ENCODE data around the gene SNAPC2.
"Not testable (repeated sequence)": the region's sequence is repeated elsewhere in the genome, so short reads cannot be mapped to it uniquely, and the experiment has no call there.

SNAPC2 gene

GRCh38 chr19:7931221-7932061, 11.3 kb downstream of the SNAPC2 start:
- DNase-seq (ENCODE audit: insufficient read length, low spot score) (no peak), FAIRE-seq (no peak)

- FAIRE-seq (no peak), DNase-seq (ENCODE audit: insufficient read length, low spot score) (no peak)
Measured at GRCh38 chr19:7932276-7932929, 12.3 kb downstream of the SNAPC2 start.

GRCh38 chr19:7932930-7933300, 12.8 kb downstream of the SNAPC2 start:
- FAIRE-seq (no peak), DNase-seq (ENCODE audit: insufficient read length, low spot score) (no peak)

- DNase-seq (ENCODE audit: insufficient read length, low spot score) = no peak
Measured at GRCh38 chr19:7933411-7933810, 13.3 kb downstream of the SNAPC2 start.

GRCh38 chr19:7933828-7934725, 13.9 kb downstream of the SNAPC2 start:
- FAIRE-seq (no peak), DNase-seq (ENCODE audit: insufficient read length, low spot score) (no peak)

More at GRCh38 chr19:7933411-7933810, 13.3 kb downstream of the SNAPC2 start:
- no peak for FAIRE-seq

GRCh38 chr19:7934766-7935165, 14.6 kb downstream of the SNAPC2 start:
- no peak for FAIRE-seq
- DNase-seq (ENCODE audit: insufficient read length, low spot score) = no peak

GRCh38 chr19:7940841-7941240, 20.7 kb downstream of the SNAPC2 start:
- DNase-seq (ENCODE audit: insufficient read length, low spot score) (no peak), FAIRE-seq (no peak)

- FAIRE-seq (no peak), DNase-seq (ENCODE audit: insufficient read length, low spot score) (no peak)
Measured at GRCh38 chr19:7941895-7942596, 21.9 kb downstream of the SNAPC2 start.

- FAIRE-seq = no peak
- DNase-seq (ENCODE audit: insufficient read length, low spot score) = no peak
Measured at GRCh38 chr19:7942981-7943443, 22.9 kb downstream of the SNAPC2 start.

GRCh38 chr19:7943444-7944176, 23.5 kb downstream of the SNAPC2 start, which contains the start of gene TIMM44:
Gene TIMM44 (minus strand): TSS chr19:7943666. CDS start chr19:7943651, 15 bp downstream.
- FAIRE-seq (peak; percentile 99), DNase-seq (ENCODE audit: insufficient read length, low spot score) (peak; percentile 99)

- DNase-seq (ENCODE audit: insufficient read length, low spot score) (peak; percentile 93), FAIRE-seq (peak; percentile 82)
Measured at GRCh38 chr19:7944177-7944761, 24.1 kb downstream of the SNAPC2 start.

- DNase-seq (ENCODE audit: insufficient read length, low spot score) (no peak), FAIRE-seq (no peak)
Measured at GRCh38 chr19:7947939-7948338, 27.8 kb downstream of the SNAPC2 start.

- FAIRE-seq (peak; percentile 69), DNase-seq (ENCODE audit: insufficient read length, low spot score) (no peak)
Measured at GRCh38 chr19:7953060-7953459, 32.9 kb downstream of the SNAPC2 start.

GRCh38 chr19:7953576-7953975, 33.4 kb downstream of the SNAPC2 start:
- DNase-seq (ENCODE audit: insufficient read length, low spot score) (no peak), FAIRE-seq (no peak)

GRCh38 chr19:7955696-7956095, 35.6 kb downstream of the SNAPC2 start:
- FAIRE-seq = peak; percentile 48
- DNase-seq (ENCODE audit: insufficient read length, low spot score) = no peak

- FAIRE-seq = no peak
- DNase-seq (ENCODE audit: insufficient read length, low spot score) = no peak
Measured at GRCh38 chr19:7959211-7959610, 39.1 kb downstream of the SNAPC2 start.

- not testable (repeated sequence) for FAIRE-seq; DNase-seq (ENCODE audit: insufficient read length, low spot score)
Measured at GRCh38 chr19:7961082-7961481, 40.9 kb downstream of the SNAPC2 start.

- FAIRE-seq = no peak
- DNase-seq (ENCODE audit: insufficient read length, low spot score) = no peak
Measured at GRCh38 chr19:7961920-7962626, 41.9 kb downstream of the SNAPC2 start.
